SH-SY5Y (cell line): Measurements from ENCODE around the gene TARDBP.

Experiments
- GATA2 ChIP-seq: IDR thresholded peaks from 2 replicates; pipeline ENCODE4 v1.6.1; 2011; ENCODE audit warnings: mild to moderate bottlenecking, low read depth, low read length
- GATA3 ChIP-seq: IDR thresholded peaks from 2 replicates; pipeline ENCODE4 v1.6.1; 2011; ENCODE audit warnings: low read depth, mild to moderate bottlenecking, low read length, moderate library complexity

GRCh38 chr1:11054181-11054580, 41.7 kb downstream of the TARDBP start:
- TF ChIP-seq GATA2 = no peak
- TF ChIP-seq GATA3 = no peak
